ENCODE data around the gene NMRAL1.

DNA sequence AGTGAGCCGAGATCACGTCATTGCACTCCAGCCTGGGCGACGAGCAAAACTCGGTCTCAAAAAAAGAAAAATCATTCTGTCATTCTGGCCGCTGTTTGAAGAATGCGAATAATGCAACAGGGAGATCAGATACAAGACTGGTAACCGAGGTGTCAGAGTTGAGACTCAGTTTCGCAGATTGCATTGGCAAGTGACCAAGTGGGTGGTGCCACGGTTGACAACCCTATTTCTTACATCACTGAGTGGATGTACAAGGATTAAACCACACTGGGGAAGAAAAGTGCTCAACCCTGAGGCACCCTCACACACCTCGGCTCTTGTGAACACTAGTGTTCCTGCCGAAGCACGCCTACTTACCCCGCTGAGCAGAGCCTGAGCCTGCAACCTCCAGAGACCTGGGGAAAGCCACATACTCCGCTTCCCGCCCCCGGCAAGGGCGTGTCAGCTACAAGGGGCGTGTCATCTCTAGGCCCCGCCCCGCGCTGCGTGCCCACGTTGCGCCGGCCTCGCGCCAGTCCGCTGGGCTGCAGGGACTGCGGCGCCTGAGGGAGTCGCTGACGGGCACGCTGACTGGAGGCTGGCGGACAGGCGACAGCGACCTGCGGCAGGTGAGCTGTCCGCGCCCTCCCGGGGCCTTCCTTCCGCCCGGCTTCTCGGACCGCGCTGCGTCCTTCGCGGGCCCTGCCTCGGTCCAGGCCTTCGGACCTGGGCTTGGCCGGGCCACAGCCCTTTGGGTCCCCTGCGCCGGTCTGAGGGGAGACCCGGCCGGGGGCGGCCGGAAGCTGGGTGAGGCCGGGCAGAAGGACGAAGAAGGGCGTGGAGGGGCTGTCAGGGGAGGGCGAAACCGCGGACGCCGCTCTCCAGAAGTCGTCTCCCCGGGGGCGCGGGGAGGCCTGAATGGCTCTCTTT, 1.7 kb upstream of the NMRAL1 start, which contains the start of gene HMOX2:
- no peak for TF ChIP-seq POLR2A (IDR thresholded peaks at IDR 0.05)
- TF ChIP-seq, protein P1, sequence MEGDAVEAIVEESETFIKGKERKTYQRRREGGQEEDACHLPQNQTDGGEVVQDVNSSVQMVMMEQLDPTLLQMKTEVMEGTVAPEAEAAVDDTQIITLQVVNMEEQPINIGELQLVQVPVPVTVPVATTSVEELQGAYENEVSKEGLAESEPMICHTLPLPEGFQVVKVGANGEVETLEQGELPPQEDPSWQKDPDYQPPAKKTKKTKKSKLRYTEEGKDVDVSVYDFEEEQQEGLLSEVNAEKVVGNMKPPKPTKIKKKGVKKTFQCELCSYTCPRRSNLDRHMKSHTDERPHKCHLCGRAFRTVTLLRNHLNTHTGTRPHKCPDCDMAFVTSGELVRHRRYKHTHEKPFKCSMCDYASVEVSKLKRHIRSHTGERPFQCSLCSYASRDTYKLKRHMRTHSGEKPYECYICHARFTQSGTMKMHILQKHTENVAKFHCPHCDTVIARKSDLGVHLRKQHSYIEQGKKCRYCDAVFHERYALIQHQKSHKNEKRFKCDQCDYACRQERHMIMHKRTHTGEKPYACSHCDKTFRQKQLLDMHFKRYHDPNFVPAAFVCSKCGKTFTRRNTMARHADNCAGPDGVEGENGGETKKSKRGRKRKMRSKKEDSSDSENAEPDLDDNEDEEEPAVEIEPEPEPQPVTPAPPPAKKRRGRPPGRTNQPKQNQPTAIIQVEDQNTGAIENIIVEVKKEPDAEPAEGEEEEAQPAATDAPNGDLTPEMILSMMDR (IDR thresholded peaks at IDR 0.05): no peak

Data from lower leg skin (tissue), 3 donors.